ENCODE measurements around the gene NRG2.
A peak's percentile ranks its signal among the peaks of the same experiment; 100 is the strongest.

The NRG2 gene

DNA sequence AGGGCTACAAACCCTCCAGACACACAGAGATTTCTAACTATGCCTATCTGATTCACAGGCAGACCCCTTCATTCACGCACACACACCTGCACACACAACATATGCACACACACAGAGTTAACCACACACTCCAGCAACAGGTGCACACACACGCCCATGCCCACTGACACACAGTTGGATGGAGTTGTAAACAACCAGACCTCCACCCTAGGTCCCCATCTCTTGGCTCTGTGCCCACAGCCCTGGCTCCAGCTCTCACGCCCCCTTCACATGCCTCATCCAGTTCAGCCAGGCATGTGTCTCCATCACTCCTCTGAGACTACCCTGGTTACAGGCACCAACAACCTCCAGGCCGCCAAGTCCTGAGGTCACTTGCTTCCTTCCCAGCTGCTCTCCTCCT lies 186.4 kb downstream of the NRG2 start:
- DNase-seq (ENCODE audit: low read depth in 2 of 2) = no peak

- DNase-seq (ENCODE audit: low read depth in 2 of 2) = no peak
Measured at GRCh38 chr5:139855946-139856540, 187.1 kb downstream of the NRG2 start.

- DNase-seq (ENCODE audit: low read depth in 2 of 2) = no peak
Measured at GRCh38 chr5:139855451-139855850, 187.6 kb downstream of the NRG2 start.

GRCh38 chr5:139854953-139855352 lies 188.1 kb downstream of the NRG2 start:
- DNase-seq (ENCODE audit: low read depth in 2 of 2) = no peak

DNA sequence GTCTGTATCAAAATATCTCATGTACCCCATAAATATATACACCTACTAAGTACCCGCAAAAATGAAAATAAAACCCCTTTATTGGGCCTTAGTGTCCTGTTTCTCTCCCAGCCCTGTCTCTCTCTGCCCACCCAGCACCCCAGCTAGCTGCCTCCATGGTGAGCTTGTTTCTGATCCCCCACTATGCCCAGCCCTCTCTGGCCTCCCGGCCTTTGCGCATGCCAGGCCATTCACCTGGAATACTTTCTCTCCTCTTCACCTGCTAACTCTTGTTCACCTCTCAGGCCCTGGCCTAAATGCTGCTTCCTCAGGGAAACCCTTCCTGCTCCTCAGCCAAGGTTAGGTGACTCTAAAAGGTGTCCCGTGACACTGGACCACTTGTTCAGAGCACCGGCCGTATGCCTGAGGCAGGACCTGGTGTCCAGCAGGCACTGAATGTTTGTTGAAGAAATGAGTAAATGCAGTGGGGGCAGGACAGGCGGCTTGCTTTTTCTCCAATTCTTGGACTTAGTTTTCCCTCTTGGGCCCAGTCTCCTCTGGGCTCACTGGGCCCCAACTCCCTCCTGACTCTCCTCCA lies 189.0 kb downstream of the NRG2 start:
- no peak for DNase-seq (ENCODE audit: low read depth in 2 of 2)

DNA sequence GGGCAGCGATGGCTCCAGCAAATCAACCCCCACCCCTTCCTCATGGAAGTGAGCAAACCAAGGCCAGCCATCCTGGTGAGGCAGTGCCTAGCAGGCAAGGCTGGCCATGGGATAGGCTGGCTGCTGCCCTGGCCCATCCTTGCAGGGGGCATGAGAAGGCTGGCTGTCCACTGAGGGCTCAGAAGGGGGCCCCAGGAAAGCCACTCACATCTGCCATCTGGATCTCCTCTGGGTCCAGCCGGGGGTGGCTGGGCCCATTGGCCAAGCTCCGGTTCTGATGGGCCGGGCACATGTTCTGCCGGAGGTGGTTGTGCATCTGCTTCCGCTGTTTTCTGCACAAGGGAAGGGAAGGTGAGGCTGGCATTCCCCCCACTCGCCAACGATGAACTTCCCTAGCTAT lies 190.4 kb downstream of the NRG2 start:
- DNase-seq (ENCODE audit: low read depth in 2 of 2) = no peak

GRCh38 chr5:139851558-139851957 lies 191.5 kb downstream of the NRG2 start:
- no peak for DNase-seq (ENCODE audit: low read depth in 2 of 2)

DNA sequence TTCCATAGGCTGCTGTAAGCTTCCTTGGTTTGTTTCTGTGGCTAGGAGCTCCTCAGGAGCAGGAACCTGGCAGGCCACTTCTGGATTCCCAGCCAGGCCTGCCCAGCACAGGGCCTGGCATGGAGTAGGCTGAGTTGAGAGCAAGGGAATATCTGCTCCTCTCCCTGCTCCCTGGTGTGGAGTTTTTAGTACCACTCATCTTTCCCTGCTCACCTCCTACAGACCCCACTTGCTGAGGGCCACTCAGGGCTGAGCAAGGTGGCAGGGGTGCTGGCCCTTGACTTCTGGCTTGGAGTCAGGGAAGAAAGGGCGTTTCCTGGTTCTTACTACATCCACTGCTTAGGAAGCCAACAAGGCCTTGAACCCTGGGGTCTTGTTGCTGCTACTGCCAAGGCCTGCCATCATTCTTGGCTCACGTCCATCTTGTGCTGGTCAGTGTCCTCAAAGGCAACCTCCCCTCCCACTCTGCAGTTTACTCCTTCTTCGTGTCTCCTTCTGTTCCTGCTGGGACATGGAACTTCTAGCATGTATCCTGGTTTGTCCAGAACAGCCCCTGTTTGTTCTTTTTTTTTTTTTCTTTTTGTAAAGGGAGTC lies 192.6 kb downstream of the NRG2 start:
- no peak for DNase-seq (ENCODE audit: low read depth in 2 of 2)

GRCh38 chr5:139849942-139850341 lies 193.2 kb downstream of the NRG2 start:
- DNase-seq (ENCODE audit: low read depth in 2 of 2) = no peak

DNA sequence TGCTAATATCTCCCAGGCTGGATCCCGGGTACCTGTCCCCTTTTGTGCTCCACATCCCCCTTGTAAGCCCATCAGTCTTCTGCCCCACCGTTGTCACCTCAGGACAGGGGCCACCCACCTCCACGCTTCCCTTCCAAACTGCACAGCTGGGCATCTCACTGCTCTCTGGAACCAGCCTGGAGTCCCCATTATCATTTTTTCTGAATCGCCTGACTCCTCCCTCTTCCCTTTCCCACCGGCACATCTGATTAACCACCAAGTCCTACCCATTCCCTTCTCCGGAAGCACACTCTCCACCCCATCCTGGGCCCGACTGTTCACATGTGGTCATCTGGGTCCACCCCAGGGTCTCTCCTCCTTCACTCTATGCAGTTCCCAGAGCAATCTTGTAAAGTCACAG lies 193.6 kb downstream of the NRG2 start:
- DNase-seq (ENCODE audit: low read depth in 2 of 2) = no peak

DNA sequence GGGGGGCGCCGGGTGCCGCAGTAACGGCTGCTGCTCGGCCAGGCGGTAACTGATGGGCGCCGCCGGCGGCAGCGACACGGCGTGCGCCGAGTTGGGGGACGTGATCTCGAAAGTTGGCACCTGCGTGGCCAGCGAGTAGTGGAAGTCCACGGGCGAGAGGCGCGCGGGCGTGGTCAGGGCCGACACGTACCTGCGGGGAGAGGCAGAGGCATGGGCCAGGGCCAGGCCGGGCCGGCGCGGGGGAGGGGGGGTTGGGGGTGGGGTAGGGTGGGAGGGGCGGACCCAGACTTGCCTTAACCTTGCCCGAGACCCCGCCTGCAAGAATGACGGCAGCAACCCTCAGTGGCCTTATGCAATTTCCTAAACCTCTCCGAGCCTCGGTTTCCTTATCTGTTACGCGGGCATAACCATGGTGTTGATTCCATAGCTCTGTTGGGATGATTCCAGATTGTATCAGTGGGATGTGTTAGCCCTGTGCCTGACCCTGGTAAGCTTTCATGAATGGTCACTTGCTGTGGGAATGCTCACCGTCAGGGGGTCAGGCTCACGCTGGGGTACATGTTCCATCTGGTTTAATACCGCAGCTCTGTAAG lies 194.5 kb downstream of the NRG2 start:
- DNase-seq (ENCODE audit: low read depth in 2 of 2) = peak; percentile 10 to 33

DNA sequence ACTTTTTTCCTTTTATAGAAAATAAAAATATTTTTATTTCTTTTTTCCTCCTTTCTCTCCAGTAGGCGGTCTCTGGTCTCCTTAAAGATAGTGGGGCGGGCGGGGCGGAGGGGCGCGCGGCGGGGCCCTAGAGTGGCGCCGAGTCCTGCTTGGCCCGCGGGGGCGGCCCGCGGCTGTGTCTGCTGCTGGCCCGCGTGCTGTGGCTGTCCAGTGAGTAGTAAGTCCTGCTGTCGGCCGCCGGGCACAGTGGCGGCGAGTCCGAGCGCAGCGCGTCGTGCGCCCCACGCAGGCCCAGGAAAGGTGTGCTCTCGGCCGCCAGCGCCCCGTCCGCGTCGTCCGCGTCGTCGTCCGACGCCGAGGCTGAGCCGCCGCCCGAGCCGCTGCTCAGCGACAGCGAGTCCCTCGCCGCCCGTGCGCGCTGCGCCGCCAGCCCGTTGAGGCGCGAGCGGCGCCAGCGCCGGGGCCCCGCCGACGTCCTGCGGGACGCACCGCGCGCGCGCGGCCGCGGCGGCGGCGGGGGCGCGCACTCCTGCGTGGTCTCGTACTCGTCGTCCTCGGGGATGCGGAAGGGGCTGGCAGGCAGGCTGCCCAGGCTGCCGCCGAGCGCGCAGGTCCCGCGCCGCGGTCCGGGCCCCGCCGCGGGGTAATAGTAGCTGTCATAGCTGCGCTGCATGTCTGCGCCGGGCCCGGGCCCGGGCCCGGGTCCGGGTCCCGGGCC lies 195.2 kb downstream of the NRG2 start:
- peak; percentile 44 to 62 for DNase-seq (ENCODE audit: low read depth in 2 of 2)

GRCh38 chr5:139847091-139847490 lies 196.0 kb downstream of the NRG2 start:
- no peak for DNase-seq (ENCODE audit: low read depth in 2 of 2)

GRCh38 chr5:139845846-139846681 lies 197.0 kb downstream of the NRG2 start:
- DNase-seq (ENCODE audit: low read depth in 2 of 2) = no peak

DNA sequence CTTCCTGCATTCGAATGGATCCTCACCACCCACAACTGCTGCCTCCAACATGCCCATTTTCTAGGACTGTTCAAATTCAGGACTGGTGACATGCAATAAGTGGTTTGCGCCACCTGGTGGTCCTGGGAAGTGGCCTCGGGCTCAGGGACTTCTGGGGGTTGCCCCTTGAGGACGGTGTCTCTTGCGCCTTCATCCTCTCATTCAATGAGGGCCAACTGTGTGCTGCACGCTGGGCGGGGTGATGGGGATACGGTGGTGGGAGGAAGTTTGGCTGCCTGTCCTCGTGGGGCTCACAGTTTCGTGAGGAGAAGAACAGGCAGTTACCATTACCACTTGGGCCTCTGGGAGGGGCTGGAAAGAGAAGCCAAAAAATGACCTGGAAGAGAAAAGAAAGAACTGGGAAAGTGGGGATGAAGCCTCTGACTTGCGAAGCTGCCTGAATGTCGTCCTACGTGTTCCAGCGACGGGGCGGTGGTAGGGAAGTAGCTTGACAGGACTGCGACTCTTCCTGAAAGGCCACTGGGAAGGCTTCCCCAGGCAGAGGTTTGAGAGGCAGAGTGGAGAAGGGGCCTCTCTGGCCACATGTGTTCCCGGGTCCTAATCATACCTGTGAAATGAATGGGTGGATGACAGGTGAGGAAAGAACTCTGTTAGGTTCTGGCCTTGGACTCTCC lies 198.5 kb downstream of the NRG2 start:
- peak; percentile 46 to 50 for DNase-seq (ENCODE audit: low read depth in 2 of 2)

DNA sequence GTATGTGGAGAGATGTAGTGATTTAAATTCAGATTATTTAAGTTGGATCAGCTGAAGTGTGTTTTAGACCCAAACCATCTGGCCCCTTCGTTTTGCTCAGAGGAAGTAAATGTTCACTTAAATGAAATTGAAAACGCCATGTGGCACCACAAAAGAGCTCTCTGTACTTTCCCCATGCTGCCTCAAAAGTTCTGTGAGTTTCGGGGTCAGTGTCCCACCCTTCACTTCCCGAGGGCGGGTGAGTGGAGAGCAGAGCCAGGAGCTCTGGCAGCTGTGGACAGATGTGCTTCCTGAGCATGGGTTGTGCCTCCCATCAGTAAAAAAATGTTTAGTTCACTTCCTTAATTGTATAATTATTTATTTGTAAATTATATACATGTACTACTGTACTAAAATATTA lies 199.1 kb downstream of the NRG2 start:
- no peak for DNase-seq (ENCODE audit: low read depth in 2 of 2)

- DNase-seq (ENCODE audit: low read depth in 2 of 2) = no peak
Measured at GRCh38 chr5:139842321-139842720, 200.8 kb downstream of the NRG2 start.

GRCh38 chr5:139841549-139841948 lies 201.6 kb downstream of the NRG2 start:
- DNase-seq (ENCODE audit: low read depth in 2 of 2) = no peak

DNA sequence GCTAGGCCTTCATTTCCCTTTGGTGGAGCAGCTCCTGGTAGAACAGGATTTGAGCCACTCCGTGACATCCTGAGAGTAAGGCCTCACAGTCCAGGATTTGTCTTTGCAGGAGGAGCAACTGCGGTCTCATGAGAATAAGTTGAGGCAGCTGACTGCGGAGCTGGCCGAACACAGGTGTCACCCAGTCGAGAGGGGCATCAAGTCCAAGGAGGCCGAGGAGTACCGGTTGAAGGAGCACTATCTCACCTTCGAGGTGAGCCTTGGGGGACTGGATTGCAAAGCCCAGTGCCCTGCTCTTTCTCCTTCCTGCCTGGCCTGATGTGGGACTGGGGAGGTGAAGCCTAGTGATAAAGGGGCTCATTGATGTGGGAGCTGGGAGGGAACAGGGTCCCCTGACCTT lies 203.2 kb downstream of the NRG2 start:
- DNase-seq (ENCODE audit: low read depth in 2 of 2) = no peak

DNA sequence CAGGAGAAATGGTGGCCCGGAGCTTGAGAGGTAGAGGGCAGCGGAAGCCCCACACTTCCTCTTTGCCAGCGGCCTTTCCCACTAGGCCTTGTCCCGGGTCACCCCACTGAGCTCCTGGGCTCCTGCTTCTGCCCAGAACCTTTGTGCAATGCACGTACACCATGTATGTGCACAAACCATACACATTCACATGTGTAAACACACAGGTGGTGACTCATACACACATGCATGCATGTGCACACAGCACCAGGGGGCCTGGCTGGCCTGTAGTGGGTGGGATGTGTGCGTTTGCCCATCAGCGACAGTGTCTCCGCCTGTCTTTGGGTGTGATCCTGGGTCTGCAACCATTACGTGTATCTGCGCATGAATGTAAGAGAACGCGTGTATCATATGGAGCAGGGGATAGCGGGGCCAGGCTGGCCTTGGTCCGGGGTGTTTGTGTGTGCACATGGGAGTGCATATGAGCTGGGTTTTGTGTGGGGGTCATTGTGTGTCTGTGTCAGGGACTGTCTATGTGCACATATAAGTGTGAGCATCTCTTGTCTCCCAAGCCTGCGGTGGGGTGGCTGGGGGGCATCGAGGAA lies 203.8 kb downstream of the NRG2 start:
- no peak for DNase-seq (ENCODE audit: low read depth in 2 of 2)

Measured in stimulated activated CD8-positive, alpha-beta memory T cell treated with anti-CD3 and anti-CD28 coated beads, Interleukin-15, amount 100 ng/mL, for 4 hours (primary cell).